ENCODE measurements around the gene MRS2.

- TF ChIP-seq, protein P1, sequence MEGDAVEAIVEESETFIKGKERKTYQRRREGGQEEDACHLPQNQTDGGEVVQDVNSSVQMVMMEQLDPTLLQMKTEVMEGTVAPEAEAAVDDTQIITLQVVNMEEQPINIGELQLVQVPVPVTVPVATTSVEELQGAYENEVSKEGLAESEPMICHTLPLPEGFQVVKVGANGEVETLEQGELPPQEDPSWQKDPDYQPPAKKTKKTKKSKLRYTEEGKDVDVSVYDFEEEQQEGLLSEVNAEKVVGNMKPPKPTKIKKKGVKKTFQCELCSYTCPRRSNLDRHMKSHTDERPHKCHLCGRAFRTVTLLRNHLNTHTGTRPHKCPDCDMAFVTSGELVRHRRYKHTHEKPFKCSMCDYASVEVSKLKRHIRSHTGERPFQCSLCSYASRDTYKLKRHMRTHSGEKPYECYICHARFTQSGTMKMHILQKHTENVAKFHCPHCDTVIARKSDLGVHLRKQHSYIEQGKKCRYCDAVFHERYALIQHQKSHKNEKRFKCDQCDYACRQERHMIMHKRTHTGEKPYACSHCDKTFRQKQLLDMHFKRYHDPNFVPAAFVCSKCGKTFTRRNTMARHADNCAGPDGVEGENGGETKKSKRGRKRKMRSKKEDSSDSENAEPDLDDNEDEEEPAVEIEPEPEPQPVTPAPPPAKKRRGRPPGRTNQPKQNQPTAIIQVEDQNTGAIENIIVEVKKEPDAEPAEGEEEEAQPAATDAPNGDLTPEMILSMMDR (conservative IDR thresholded peaks at IDR 0.05) = no peak
- TF ChIP-seq EZH2 (IDR thresholded peaks at IDR 0.05; ENCODE audit: low read depth) = no peak
Measured at GRCh38 chr6:24464253-24465038, 61.7 kb downstream of the MRS2 start.
